HG02970 (cell line): ENCODE results near the gene RTN4RL1.
"Not testable (repeated sequence)": the region's sequence is repeated elsewhere in the genome, so short reads cannot be mapped to it uniquely, and the experiment has no call there.

Experiments
- ATAC-seq: cut with Tn5 transposase; IDR thresholded peaks from one replicate; pipeline ENCODE4 v1.9.1; 2021; ENCODE audit warnings: mild to moderate bottlenecking, moderate library complexity, moderate number of reproducible peaks; ENCODE audit not compliant: unreplicated experiment, low FRiP score

RTN4RL1 gene

GRCh38 chr17:2027528-2028233, 2.5 kb upstream of the RTN4RL1 start:
- ATAC-seq, result no peak

DNA sequence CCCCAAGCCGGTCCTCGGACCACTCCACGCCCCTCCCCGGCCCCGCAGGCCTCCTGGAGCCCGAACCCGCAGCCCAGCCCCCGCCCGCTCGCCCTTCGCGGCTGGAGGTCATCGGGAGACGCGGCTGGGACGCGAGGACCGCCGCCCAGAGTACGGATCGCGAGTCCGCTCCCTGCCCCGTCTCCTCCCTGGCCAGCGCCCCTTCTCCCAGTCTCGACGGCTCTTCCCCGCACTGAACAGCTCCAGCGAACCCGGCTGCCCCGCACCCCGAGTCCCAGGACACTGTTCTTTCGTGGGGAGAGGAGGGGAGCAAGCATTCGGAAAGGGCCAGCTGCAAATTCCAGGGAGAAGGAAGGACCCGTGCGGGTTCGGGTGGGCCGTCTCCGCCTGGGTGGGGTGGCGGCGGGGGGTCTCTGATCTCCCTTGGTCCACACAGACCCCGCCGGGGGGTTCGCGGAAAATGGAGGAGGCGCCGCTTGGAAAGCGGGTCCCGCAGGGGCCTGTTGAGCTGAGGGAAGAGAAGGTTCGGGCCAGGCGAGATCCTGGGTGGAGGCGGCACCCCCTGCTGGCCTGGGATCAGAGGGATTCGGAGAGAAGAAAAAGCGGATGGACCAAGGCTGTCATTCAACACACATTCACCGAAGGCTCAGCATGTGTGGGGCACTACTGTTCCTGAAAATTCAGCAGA, 632 bp upstream of the RTN4RL1 start:
- no peak for ATAC-seq

GRCh38 chr17:2024572-2025219, 438 bp downstream of the RTN4RL1 start:
- no peak for ATAC-seq

- no peak for ATAC-seq
Measured at GRCh38 chr17:2023692-2024571, 1.2 kb downstream of the RTN4RL1 start.

- no peak for ATAC-seq
Measured at GRCh38 chr17:2023256-2023655, 1.9 kb downstream of the RTN4RL1 start.

DNA sequence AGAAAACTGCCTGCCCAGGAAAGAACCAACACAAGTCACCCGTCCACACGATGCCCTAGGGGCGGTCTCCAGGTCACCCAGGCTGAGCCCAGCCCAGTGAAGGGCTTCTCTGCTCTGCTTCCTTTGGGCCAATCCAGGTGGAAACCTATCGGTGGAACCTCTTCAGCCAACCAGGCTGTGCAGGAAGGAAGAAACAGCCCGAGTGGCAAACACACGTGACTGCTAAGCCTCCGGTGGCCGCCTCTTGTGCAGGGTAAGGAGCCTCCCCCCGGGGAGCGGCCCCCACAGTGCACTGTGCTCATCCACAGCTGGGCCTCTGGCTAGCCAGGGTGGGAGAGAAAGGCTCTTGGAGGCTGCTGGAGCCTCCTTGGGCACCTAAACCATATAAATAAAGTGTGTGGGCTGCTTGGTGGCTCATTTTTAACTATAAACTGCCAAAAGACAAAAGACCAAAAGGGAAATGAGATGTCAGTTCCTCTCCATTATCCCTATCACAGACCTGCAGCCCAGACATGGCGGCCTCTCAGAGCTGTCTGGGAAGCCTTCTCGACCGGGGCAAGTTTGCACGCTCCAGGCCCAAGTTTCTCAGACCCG, 2.4 kb downstream of the RTN4RL1 start:
- no peak for ATAC-seq

- no peak for ATAC-seq
Measured at GRCh38 chr17:2020721-2021120, 4.4 kb downstream of the RTN4RL1 start.

GRCh38 chr17:2019723-2020122, 5.4 kb downstream of the RTN4RL1 start:
- ATAC-seq, result no peak

GRCh38 chr17:2018716-2019510, 6.2 kb downstream of the RTN4RL1 start:
- no peak for ATAC-seq

GRCh38 chr17:2017274-2017941, 7.7 kb downstream of the RTN4RL1 start:
- no peak for ATAC-seq

DNA sequence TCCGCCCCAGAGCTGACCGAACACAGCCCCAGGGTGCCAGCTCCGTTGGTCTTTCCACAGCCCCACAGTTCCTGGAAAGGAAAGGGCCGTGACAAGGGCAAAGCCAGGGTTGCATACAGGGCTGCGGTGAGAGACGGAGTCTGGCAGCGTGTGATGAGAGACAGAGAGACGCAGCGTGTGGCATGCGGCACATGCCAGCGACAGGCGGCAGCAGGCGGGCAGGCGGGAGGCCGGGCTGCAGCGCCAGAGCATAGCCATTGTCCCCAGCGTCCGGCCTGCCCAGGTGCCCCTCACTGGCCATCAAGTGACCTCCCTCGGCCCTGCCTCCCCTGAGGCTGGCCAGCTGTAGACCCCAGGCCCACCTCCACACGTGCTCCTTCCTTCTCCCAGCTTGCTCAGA, 8.6 kb downstream of the RTN4RL1 start:
- ATAC-seq, result no peak

- no peak for ATAC-seq
Measured at GRCh38 chr17:2015314-2015713, 9.8 kb downstream of the RTN4RL1 start.

DNA sequence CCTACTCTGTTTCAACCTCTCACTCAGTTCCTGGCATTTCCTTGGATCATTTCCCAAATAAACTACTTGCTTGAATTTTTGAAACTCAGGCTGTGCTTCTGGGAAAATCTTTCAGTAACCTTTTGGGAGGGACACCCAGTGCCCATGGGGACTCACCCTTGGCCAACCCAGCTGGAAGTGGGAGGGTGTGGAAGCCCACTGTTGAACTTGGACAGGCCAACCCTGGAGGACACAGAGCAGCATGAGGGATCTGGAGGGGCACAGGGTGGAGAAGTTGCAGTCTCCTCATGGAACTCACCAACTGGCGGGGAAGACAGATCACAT, 11.2 kb downstream of the RTN4RL1 start:
- ATAC-seq, result no peak

DNA sequence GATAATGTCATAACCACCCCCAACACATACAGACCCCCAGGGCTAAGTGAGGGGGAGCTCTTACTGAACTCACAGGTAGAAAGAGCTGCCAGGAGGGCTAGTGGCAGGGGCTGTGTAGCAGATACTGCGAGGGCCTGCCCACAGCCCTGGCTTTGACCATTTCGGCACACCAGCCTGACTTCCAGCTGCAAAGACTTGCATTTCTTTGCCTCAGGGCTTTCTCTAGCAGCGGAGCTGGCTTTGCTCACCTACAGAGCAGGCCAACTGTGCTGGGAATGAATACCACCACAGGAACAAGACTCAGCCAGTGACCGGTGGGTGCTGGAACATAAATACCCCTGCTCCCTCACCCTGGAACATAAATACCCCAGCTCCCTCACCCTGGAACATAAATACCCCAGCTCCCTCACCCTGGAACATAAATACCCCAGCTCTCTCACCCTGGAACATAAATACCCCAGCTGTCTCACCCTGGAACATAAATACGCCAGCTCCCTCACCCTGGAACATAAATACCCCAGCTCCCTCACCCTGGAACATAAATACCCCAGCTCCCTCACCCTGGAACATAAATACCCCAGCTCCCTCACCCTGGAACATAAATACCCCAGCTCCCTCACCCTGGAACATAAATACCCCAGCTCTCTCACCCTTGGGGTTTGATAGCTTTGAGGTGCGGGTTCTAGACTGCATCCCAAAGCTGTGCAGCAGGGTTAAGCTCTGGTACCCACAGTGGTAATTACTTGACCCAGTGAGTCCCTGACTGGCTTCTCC, 11.7 kb downstream of the RTN4RL1 start:
- not testable (repeated sequence) for ATAC-seq

DNA sequence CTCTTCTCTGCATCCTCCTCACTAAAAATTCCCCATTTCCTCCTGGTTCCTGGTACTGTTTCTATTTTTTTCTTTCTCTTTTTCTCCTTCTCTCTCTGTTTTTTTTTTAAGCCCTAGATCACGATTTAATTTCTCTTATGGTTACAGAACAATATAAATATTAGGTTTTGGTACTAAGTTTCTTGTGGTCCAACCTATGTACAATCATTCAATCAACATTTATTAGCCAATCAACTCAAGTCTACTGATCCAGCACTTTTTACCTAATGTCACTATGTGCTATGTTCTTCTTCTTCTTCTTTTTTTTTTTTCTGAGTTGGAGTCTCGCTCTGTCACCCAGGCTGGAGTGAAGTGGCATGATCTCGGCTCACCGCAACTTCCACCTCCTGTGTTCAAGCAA, 12.6 kb downstream of the RTN4RL1 start:
- no peak for ATAC-seq

DNA sequence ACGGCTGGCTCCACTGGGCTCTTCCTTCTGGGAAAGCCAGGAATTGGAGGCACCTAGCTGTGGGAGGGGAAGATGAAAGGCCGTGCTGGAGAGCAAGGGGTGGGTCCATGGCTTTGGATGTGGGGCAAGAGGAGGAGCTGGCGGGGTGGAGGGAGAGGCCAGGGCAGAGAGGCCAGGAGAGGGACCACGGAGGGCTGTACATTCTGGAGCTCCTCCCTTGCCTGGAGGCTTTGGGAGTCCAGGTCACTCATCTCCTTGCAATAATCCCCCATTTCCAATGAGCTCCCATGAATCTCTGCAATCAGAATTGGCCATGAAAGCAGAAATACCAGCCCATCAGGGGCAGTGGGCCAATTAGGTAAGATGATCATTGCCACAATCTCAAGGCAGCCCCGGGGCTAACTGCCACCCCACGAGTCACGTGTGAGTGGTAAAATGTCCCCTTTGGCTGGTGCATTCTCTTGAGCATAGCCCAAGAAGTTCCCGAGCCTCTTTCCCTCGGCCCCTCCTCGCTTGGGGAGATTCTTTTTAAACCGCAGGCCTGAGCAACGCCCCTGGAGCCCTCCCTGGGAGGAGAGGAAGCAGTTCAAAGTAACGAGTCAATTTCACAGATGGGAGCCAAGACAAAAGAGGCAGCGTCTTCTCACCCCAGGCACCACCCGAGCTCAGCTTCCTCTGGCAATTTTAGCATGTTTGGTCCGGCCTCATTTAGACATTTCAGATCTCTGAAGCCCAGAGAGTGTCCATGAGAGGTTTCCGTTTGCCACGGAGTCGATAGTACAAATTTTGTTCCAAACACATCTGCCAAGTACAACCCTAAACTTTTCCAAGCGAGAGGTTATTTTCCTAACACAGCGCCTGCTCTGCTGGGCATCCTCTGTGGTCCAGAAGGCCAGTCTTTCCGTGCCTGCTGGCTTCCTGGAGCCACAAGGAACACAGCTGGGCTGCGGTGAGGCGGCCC, 13.4 kb downstream of the RTN4RL1 start:
- ATAC-seq, result no peak

GRCh38 chr17:2009737-2010136, 15.4 kb downstream of the RTN4RL1 start:
- ATAC-seq, result no peak
